GM10266 (cell line): ENCODE results near the gene REN.

Experiments used
- DNase-seq: peaks from one replicate; pipeline ENCODE4 v3.0.0; 2012; ENCODE audit errors: extremely low spot score
- CTCF ChIP-seq: IDR thresholded peaks from 2 replicates; pipeline ENCODE4 v1.5.1; 2012; ENCODE audit warnings: mild to moderate bottlenecking, low read depth; ENCODE audit not compliant: control insufficient read depth, insufficient read depth; ENCODE audit errors: missing control alignments

The REN gene

DNA sequence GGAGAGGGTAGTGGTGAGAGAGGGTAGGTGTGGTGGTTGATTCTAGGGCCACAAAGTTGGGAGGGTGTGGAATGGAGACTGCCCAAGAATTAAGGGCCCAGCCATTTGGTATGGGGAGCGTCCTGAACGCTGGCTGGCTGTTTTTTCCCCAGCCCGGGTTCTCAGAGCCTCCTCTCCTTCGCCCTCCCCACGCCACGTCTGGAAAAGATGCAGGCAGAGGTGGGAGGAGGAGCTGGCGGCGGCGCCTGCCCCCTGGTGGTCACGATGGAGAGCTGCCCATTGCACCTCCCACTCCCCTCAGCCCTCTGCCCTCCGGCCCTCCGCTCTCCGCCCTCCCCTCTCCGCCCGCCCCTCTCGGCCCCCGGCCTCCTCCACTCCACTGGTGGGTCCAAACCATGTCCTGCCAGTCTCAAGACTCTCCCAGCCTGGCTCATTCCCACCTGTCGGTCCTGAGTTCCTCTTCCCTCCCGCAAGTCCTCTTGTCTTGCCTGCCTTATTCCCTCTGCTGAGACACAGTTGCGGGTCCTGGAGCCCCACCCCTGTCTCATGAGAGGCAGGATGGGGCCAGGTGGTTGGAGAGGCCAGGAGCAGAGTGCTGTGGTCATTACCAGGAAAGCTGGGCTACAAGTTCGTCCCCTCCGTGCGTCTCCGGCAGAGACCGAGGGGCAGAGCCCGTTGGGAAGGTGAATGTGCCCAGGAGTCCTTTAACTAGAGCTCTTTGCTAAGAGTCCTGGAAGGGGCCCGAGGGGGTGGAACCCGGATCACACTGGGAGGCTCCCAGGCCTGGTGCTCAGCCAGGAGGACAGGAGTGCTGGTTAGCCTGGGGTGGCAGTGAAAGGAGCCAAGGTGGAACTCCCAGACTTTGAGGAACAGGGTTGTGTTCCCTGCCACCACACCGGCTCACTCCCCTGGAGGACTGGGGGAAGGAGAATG, 36.9 kb downstream of the REN start:
- TF ChIP-seq CTCF, result peak; percentile 83
- DNase-seq, result peak; percentile 87

DNA sequence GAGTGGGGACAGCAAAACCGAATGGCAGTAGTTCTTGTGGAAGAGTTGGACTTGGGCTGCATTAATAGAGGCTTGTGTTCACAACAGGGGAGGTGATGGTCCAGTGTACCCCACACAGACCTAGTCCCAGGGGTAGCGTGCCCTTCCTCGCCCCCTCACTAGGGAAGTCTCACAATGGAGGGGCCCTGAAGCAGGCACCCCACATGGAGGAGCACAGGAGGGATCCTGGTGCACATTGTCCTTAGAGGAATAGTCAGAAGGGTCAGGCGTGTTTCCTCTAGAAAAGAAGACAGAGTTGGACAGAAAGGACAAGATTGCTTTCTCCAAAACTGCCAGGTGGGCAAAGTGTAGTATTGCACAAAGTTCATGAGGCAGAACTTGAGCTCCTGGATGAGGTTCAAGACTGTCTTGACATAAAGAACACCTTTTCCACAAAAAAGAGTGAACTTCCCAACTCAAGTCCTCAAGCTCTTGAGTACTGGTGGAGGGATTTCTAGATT, 37.6 kb downstream of the REN start:
- no peak for TF ChIP-seq CTCF
- DNase-seq, result no peak

- DNase-seq, result peak; percentile 51
- peak; percentile 52 for TF ChIP-seq CTCF
Observed at GRCh38 chr1:204127597-204128242, 38.4 kb downstream of the REN start.

DNA sequence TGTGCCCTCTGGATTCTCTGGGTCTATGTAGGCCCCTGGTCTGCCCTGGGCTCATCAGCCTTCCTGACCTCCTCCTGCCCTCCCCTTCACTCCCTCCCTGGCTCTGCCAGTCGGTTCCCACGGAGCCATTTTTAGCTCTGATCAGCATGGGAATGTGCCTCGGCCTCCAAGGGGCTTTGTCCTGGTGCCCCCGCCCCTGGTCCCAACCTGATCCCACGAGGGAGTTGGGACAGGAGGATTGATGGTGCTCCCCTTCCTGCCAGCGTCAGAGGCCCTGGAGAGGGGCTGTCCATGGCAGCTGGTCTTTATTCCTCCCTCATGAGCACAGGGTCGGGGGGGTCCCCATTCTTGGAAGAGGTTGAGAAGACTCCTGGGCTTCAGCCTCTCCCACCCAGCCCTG, 39.2 kb downstream of the REN start:
- no peak for DNase-seq
- no peak for TF ChIP-seq CTCF

- DNase-seq, result no peak
- no peak for TF ChIP-seq CTCF
Observed at GRCh38 chr1:204126386-204126785, 39.8 kb downstream of the REN start.

DNA sequence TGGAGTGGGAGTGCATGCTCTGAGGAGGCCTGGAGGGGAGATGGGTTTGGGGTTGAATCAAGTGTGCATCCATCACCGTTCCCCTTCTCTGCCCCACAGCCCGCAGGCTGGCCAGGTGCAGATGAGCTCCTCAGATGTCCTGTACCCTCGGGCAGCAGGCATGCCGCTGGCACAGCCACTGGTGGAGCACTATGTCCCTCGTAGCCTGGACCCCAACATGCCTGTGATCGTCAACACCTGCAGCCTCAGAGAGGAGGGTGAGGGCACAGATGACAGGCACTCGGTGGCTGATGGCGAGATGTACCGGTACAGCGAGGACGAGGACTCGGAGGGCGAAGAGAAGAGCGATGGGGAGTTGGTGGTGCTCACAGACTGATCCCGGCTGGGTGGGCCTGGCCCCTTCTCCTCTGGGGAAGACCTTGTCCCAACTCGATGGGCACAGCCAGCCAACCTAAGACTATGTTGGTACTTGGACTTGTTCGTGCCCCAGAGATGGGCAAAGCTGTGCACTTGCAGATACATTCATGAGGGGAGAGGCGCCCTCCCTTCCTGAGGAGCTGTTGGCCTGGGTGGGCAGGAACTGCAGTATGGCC, 40.3 kb downstream of the REN start:
- DNase-seq, result no peak
- TF ChIP-seq CTCF, result no peak
